ENCODE measurements around the gene MPDZ. TPM values are rescaled to one million over a fixed set of nuclear protein-coding genes. Genes with fewer than 3 reads are reported as not detected.

Gene MPDZ
- total RNA-seq, 2 donors from 2014 or later: 57.3 to 61.5 TPM

- no peaks in the 10 kb centered on the region for H3K36me3 ChIP-seq
- H3K4me1 ChIP-seq: no peaks in the 10 kb centered on the region
- DNase-seq (ENCODE audit: low spot score): no peak
- TF ChIP-seq CTCF (IDR thresholded peaks at IDR 0.05): no peak
- no peak overlapping the region for H3K27ac ChIP-seq
- H3K9me3 ChIP-seq: no peaks in the 10 kb centered on the region
- no peak overlapping the region for H3K4me3 ChIP-seq
- H3K27me3 ChIP-seq: no peaks in the 10 kb centered on the region
Observed at GRCh38 chr9:13089666-13090065, 189.8 kb downstream of the MPDZ start.

GRCh38 chr9:13088720-13089427, 190.6 kb downstream of the MPDZ start:
- TF ChIP-seq CTCF (IDR thresholded peaks at IDR 0.05): peak; percentile 50 to 80
- no peaks in the 10 kb centered on the region for H3K36me3 ChIP-seq
- H3K4me3 ChIP-seq: no peak overlapping the region

GRCh38 chr9:13083963-13084528, 195.4 kb downstream of the MPDZ start:
- no peaks in the 10 kb centered on the region for H3K4me1 ChIP-seq
- no peaks in the 10 kb centered on the region for H3K36me3 ChIP-seq
- H3K27me3 ChIP-seq: no peaks in the 10 kb centered on the region
- no peak for DNase-seq (ENCODE audit: low spot score)
- TF ChIP-seq CTCF (IDR thresholded peaks at IDR 0.05): no peak
- H3K9me3 ChIP-seq: no peaks in the 10 kb centered on the region
- H3K27ac ChIP-seq: no peak overlapping the region
- no peak overlapping the region for H3K4me3 ChIP-seq

More at GRCh38 chr9:13088720-13089427, 190.6 kb downstream of the MPDZ start:
- Histone ChIP-seq H3K9me3 (no peaks in the 10 kb centered on the region), H3K4me1 (no peaks in the 10 kb centered on the region), H3K27ac (no peak overlapping the region), H3K27me3 (no peaks in the 10 kb centered on the region)
- DNase-seq (ENCODE audit: low spot score): no peak

GRCh38 chr9:13083366-13083765, 196.1 kb downstream of the MPDZ start:
- no peaks in the 10 kb centered on the region for H3K4me1 ChIP-seq
- H3K4me3 ChIP-seq: no peak overlapping the region
- no peak for TF ChIP-seq CTCF (IDR thresholded peaks at IDR 0.05)
- H3K36me3 ChIP-seq: no peaks in the 10 kb centered on the region
- no peaks in the 10 kb centered on the region for H3K9me3 ChIP-seq
- no peak overlapping the region for H3K27ac ChIP-seq
- no peak for DNase-seq (ENCODE audit: low spot score)
- no peaks in the 10 kb centered on the region for H3K27me3 ChIP-seq

- H3K9me3 ChIP-seq: no peaks in the 10 kb centered on the region
- TF ChIP-seq CTCF (IDR thresholded peaks at IDR 0.05): no peak
- H3K27ac ChIP-seq: no peak overlapping the region
- H3K4me3 ChIP-seq: no peak overlapping the region
- H3K36me3 ChIP-seq: no peaks in the 10 kb centered on the region
- H3K27me3 ChIP-seq: no peaks in the 10 kb centered on the region
- DNase-seq (ENCODE audit: low spot score): no peak
- no peaks in the 10 kb centered on the region for H3K4me1 ChIP-seq
Observed at GRCh38 chr9:13082796-13083195, 196.7 kb downstream of the MPDZ start.

All from right atrium auricular region (tissue), 2 donors.